ENCODE results near the gene ZBP1. TPM values are rescaled to one million over a fixed set of nuclear protein-coding genes. Genes with fewer than 3 reads are reported as not detected.

The ZBP1 gene
- total RNA-seq, 1 donor from 2014 or later, result 2.4 TPM

- DNase-seq (ENCODE audit: low spot score), result no peak
These were observed 33.8 kb downstream of the ZBP1 start for GRCh38 chr20:57586370-57586793.

GRCh38 chr20:57585466-57586213 is 34.6 kb downstream of the ZBP1 start:
- DNase-seq (ENCODE audit: low spot score), result no peak

GRCh38 chr20:57584768-57585461 is 35.3 kb downstream of the ZBP1 start:
- no peak for DNase-seq (ENCODE audit: low spot score)

GRCh38 chr20:57583289-57584257 is 36.7 kb downstream of the ZBP1 start:
- no peak for DNase-seq (ENCODE audit: low spot score)

GRCh38 chr20:57582432-57583288 is 37.6 kb downstream of the ZBP1 start:
- peak; percentile 63 for DNase-seq (ENCODE audit: low spot score)

GRCh38 chr20:57582029-57582378 is 38.2 kb downstream of the ZBP1 start:
- no peak for DNase-seq (ENCODE audit: low spot score)

- DNase-seq (ENCODE audit: low spot score), result no peak
These were observed 38.8 kb downstream of the ZBP1 start for GRCh38 chr20:57581202-57582028.

- DNase-seq (ENCODE audit: low spot score), result no peak
These were observed 39.6 kb downstream of the ZBP1 start for GRCh38 chr20:57580478-57581201.

GRCh38 chr20:57579898-57580447 is 40.3 kb downstream of the ZBP1 start:
- no peak for DNase-seq (ENCODE audit: low spot score)

GRCh38 chr20:57579331-57579897 is 40.8 kb downstream of the ZBP1 start:
- no peak for DNase-seq (ENCODE audit: low spot score)

- DNase-seq (ENCODE audit: low spot score), result no peak
These were observed 41.6 kb downstream of the ZBP1 start for GRCh38 chr20:57578476-57579165.

GRCh38 chr20:57577679-57578475 is 42.3 kb downstream of the ZBP1 start:
- no peak for DNase-seq (ENCODE audit: low spot score)

- DNase-seq (ENCODE audit: low spot score), result no peak
These were observed 43.3 kb downstream of the ZBP1 start for GRCh38 chr20:57576617-57577550.

- no peak for DNase-seq (ENCODE audit: low spot score)
These were observed 44.2 kb downstream of the ZBP1 start for GRCh38 chr20:57576002-57576401.

- DNase-seq (ENCODE audit: low spot score), result no peak
These were observed 45.3 kb downstream of the ZBP1 start for GRCh38 chr20:57574954-57575353.

GRCh38 chr20:57573894-57574293 is 46.3 kb downstream of the ZBP1 start:
- DNase-seq (ENCODE audit: low spot score), result no peak
